Activated CD8-positive, alpha-beta T cell treated with anti-CD3 and anti-CD28 coated beads for 36 hours (primary cell): ENCODE measurements around the gene GALNT8. TPM values are rescaled to one million over a fixed set of nuclear protein-coding genes. Genes with fewer than 3 reads are reported as not detected.

Source experiments
- ATAC-seq: fragments of 200-7000 bp; cut with Tn5 transposase; one replicate; pipeline ENCODE4 v1.10.0; 2021; ENCODE audit warnings: mild to moderate bottlenecking, moderate library complexity
- CTCF ChIA-PET: fragments of 350-600 bp; sonication (Branson Sonifier 250); formaldehyde crosslinking; loops from one replicate; lab custom pipeline; 2021; ENCODE audit warnings: antibody characterized with exemption; lab: Charles Lee
- POLR2A ChIA-PET: fragments of 350-600 bp; sonication (Branson Sonifier 250); formaldehyde crosslinking; loops from one replicate; lab custom pipeline; 2021; ENCODE audit warnings: antibody characterized with exemption; lab: Charles Lee
- DNase-seq: peaks from one replicate; pipeline ENCODE4 v3.0.0-alpha.2; 2020
- H3K27ac Mint-ChIP-seq: one replicate; pipeline ENCODE4 v1.8.0; 2021; ENCODE audit warnings: mild to moderate bottlenecking, mixed read lengths
- H3K27me3 Mint-ChIP-seq: one replicate; pipeline ENCODE4 v1.8.0; 2021; ENCODE audit warnings: mixed read lengths
- H3K36me3 Mint-ChIP-seq: one replicate; pipeline ENCODE4 v1.8.0; 2021; ENCODE audit warnings: low read depth, mixed read lengths
- H3K4me1 Mint-ChIP-seq: one replicate; pipeline ENCODE4 v1.8.0; 2021; ENCODE audit warnings: low read depth, mixed read lengths
- H3K4me3 Mint-ChIP-seq: one replicate; pipeline ENCODE4 v1.8.0; 2021; ENCODE audit warnings: mild to moderate bottlenecking, moderate library complexity, mixed read lengths
- H3K9me3 Mint-ChIP-seq: one replicate; pipeline ENCODE4 v1.8.0; 2021; ENCODE audit warnings: mixed read lengths
- CTCF ChIP-seq: fragments of 200-600 bp; IDR thresholded peaks from one replicate; pipeline ENCODE4 v1.8.0; 2022; ENCODE audit warnings: antibody characterized with exemption, mild to moderate bottlenecking
- intact Hi-C: fragments of 100-400 bp; cut with micrococcal nuclease; formaldehyde crosslinking; loops from one replicate; pipeline ENCODE4 v1.10.0; 2022
- total RNA-seq, 2 experiments: library from RNA; stranded (reverse); gene quantifications; one replicate each; pipeline ENCODE4 v1.2.3, GENCODE V29; 2021

Gene GALNT8
- total RNA-seq, 2 experiments from 2014 or later: 0.38 to 0.60 TPM

GRCh38 chr12:4779749-4780148 lies 59.5 kb downstream of the GALNT8 start:
- ChIA-PET CTCF (interaction anchor here (1.0 kb wide), 1 partner anchor 16 kb away, joined by 3 read pairs; no protein-coding TSS in a partner anchor), POLR2A (no interaction called here)
- Mint-ChIP-seq H3K27me3 (peaks cover 6% of the 10 kb centered on the region), H3K4me1 (no peaks in the 10 kb centered on the region), H3K4me3 (no peak overlapping the region), H3K9me3 (no peaks in the 10 kb centered on the region), H3K36me3 (no peaks in the 10 kb centered on the region), H3K27ac (no peak overlapping the region)
- DNase-seq: no peak
- TF ChIP-seq CTCF: no peak
- ATAC-seq: no peak
- intact Hi-C loops: no loop called here

- Mint-ChIP-seq H3K4me1 (no peaks in the 10 kb centered on the region), H3K27ac (no peak overlapping the region), H3K36me3 (no peaks in the 10 kb centered on the region), H3K4me3 (no peak overlapping the region), H3K9me3 (no peaks in the 10 kb centered on the region), H3K27me3 (peaks cover 8% of the 10 kb centered on the region)
- intact Hi-C loops: no loop called here
- ChIA-PET POLR2A (no interaction called here), CTCF (interaction anchor here (0.8 to 1.0 kb wide), 2 partner anchors 22 to 108 kb away, joined by 3 read pairs; no protein-coding TSS in a partner anchor)
- no peak for ATAC-seq
- no peak for TF ChIP-seq CTCF
- no peak for DNase-seq
Observed at GRCh38 chr12:4780641-4781611, 60.7 kb downstream of the GALNT8 start.

- Mint-ChIP-seq H3K27ac (no peak overlapping the region), H3K9me3 (no peaks in the 10 kb centered on the region), H3K36me3 (no peaks in the 10 kb centered on the region), H3K27me3 (peaks cover 8% of the 10 kb centered on the region), H3K4me1 (no peaks in the 10 kb centered on the region), H3K4me3 (no peak overlapping the region)
- ChIA-PET CTCF (no interaction called here), POLR2A (no interaction called here)
- no peak for TF ChIP-seq CTCF
- intact Hi-C loops: no loop called here
- ATAC-seq (no peak), DNase-seq (no peak)
Observed at GRCh38 chr12:4784404-4785054, 64.3 kb downstream of the GALNT8 start.

- Mint-ChIP-seq H3K27ac (no peak overlapping the region), H3K27me3 (peaks cover 8% of the 10 kb centered on the region), H3K36me3 (no peaks in the 10 kb centered on the region), H3K4me3 (no peak overlapping the region), H3K4me1 (no peaks in the 10 kb centered on the region), H3K9me3 (no peaks in the 10 kb centered on the region)
- POLR2A ChIA-PET: no interaction called here
- DNase-seq (no peak), ATAC-seq (no peak)
- intact Hi-C loops: no loop called here
- no peak for TF ChIP-seq CTCF
- CTCF ChIA-PET: no interaction called here
Observed at GRCh38 chr12:4786795-4787194, 66.6 kb downstream of the GALNT8 start.

GRCh38 chr12:4787965-4788364 lies 67.8 kb downstream of the GALNT8 start:
- Mint-ChIP-seq H3K4me1 (no peaks in the 10 kb centered on the region), H3K36me3 (no peaks in the 10 kb centered on the region), H3K9me3 (no peaks in the 10 kb centered on the region), H3K27me3 (peaks cover 8% of the 10 kb centered on the region), H3K4me3 (no peak overlapping the region), H3K27ac (no peak overlapping the region)
- DNase-seq (no peak), ATAC-seq (no peak)
- intact Hi-C loops: no loop called here
- CTCF ChIA-PET: no interaction called here
- TF ChIP-seq CTCF: no peak
- POLR2A ChIA-PET: no interaction called here
